Sigmoid colon (tissue), 7 donors: ENCODE measurements around the gene SLC12A4. TPM values are rescaled to one million over a fixed set of nuclear protein-coding genes. Genes with fewer than 3 reads are reported as not detected.

Source experiments
- DNase-seq: peaks from one replicate; pipeline ENCODE4 v3.0.0-alpha.2; 2019
- H3K27ac ChIP-seq, 4 donors: fragments of 200-600 bp; sonication (generic); one replicate each; pipeline ENCODE4 v1.5.1; 2016 to 2019; ENCODE audit warnings: mild to moderate bottlenecking in 1 of 4
- H3K27me3 ChIP-seq, 3 donors: fragments of 200-600 bp; sonication (generic); one replicate each; pipeline ENCODE4 v1.5.1; 2019; ENCODE audit warnings: mild to moderate bottlenecking in 1 of 3
- H3K36me3 ChIP-seq, 4 donors: fragments of 200-600 bp; sonication (generic); one replicate each; pipeline ENCODE4 v1.5.1; 2016 to 2019
- H3K4me1 ChIP-seq, 4 donors: fragments of 200-600 bp; sonication (generic); one replicate each; pipeline ENCODE4 v1.5.1; 2017 to 2019
- H3K4me3 ChIP-seq, 4 donors: fragments of 200-600 bp; sonication (generic); one replicate each; pipeline ENCODE4 v1.5.1; 2017 to 2019; ENCODE audit warnings: mild to moderate bottlenecking in 2 of 4, moderate library complexity in 1 of 4
- H3K9me3 ChIP-seq, 4 donors: fragments of 200-600 bp in 3 of 4; sonication (generic) in 3 of 4; one replicate each; pipeline versions ENCODE4 v1.5.1 to v1.6.1; 2013 to 2019
- EP300 ChIP-seq, 4 donors: sonication (generic); formaldehyde crosslinking; IDR thresholded peaks; one replicate each; pipeline ENCODE4 v1.6.1; 2017; ENCODE audit warnings: antibody characterized with exemption in 4 of 4
- POLR2A ChIP-seq, 2 donors: fragments of 450-650 bp; IDR thresholded peaks; one replicate each; pipeline ENCODE4 v1.6.1; 2016; ENCODE audit warnings: antibody characterized with exemption in 2 of 2, mild to moderate bottlenecking in 2 of 2, moderate library complexity in 2 of 2
- POLR2AphosphoS5 ChIP-seq, 4 donors: sonication (generic); formaldehyde crosslinking; IDR thresholded peaks; one replicate each; pipeline ENCODE4 v1.6.1; 2017; ENCODE audit warnings: antibody characterized with exemption in 4 of 4
- WGBS, 2 donors: extraction: QIAGEN DNeasy Blood & Tissue Kit; methylation state at CpG; one replicate each; pipeline ENCODE4 v1.1.7; 2013; 5-methylcytosine and 5-hydroxymethylcytosine counted together
- intact Hi-C: fragments of 100-400 bp; cut with DNase I; formaldehyde crosslinking; loops from one replicate; pipeline ENCODE4 v1.15.1; 2023
- polyA plus RNA-seq, 3 donors: library from polyadenylated mRNA; stranded (reverse); fragments of 200-250 nt; gene quantifications; one replicate each; pipeline ENCODE4 v1.2.3, GENCODE V29; 2013
- total RNA-seq, 4 donors: library from RNA; depleted of rRNA; stranded (reverse); fragments of >200 nt; gene quantifications; one replicate each; pipeline ENCODE4 v1.1.0, GENCODE V29; 2016
- TF ChIP-seq, protein P1 (sequence below), 4 experiments: fragments of 450-650 bp in 3 of 4; fragments of 200-600 bp in 1 of 4; IDR thresholded peaks; one replicate each; pipeline ENCODE4 v1.5.1; 2016 to 2019; ENCODE audit warnings: antibody characterized with exemption in 4 of 4, mild to moderate bottlenecking in 3 of 4, moderate library complexity in 2 of 4
- donor health status: healthy with polysubstance abuse.
- donor health status: Bipolar disorder and iron deficiency.
- donor health status: healthy.

The SLC12A4 gene
- total and polyA plus RNA-seq, 7 donors, result 3.0 to 77.0 (median 27.6) TPM

DNA sequence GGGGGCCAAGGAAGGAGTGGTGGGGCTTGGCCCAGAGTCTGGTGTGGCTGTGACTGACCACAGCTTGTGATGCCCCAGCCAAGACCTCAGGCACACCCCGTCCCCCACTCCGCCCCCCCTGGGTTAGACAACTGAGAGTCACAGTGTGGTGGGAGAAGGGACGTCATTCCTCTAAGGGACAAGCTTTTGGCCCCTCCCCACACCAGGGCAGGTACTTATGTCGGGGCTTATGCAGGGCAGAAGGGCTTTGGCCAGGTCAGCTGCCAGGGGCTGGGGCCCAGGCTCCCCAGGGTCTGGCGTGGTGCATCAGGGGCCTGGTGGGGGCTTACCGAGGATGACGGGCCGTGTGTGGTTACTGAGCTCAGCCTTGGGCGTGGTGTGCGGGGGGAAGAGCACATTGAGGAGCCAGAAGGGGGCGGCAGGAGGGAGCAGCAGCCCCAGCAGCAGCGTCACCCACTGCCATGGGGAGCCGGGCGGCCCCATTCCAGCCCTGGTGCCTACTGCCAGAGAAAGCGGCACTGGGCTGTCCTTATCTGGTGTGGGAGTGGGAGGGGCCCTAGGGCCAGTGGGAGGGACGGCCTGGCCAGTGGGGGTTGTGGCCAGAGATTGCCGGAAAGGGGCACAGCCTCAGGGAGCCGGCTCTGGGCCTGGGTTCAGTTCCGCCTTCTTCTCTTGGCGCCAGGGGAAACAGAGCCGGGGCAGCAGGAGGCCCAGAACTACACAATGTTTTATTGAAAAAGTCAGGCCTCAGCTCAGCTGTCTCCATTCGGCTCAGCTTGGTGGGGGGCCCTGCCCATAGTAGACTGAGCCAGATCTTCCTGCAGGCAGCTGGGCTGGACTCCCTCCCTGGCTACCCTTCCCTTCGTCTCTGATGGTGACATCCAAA is 24.6 kb downstream of the SLC12A4 start, which contains the start of gene LCAT:
Gene LCAT, minus strand, starts transcription at position 502 of the 886 bp plus-strand sequence. Its CDS starts 19 bp downstream, at position 483.
- Histone ChIP-seq H3K27ac (peak within 1 kb of the TSS; percentile 70 to 85 (median 84)), H3K9me3 (no peaks in the 10 kb centered on the region), H3K27me3 (no peaks in the 10 kb centered on the region), H3K4me1 (peaks cover 0 to 46% (median 38%) of the 10 kb centered on the region in 4 donors), H3K36me3 (peaks cover 38 to 78% (median 51%) of the 10 kb centered on the region in 4 donors), H3K4me3 (peak within 1 kb of the TSS in 2 of 4 donors; percentile 6 to 7)
- peak; percentile 92 for DNase-seq
- TF ChIP-seq POLR2AphosphoS5 (IDR thresholded peaks at IDR 0.05), result peak; percentile 45 to 76 (median 73)
- no peak for TF ChIP-seq POLR2A (IDR thresholded peaks at IDR 0.05)
- intact Hi-C loops, result no loop called here
- 26 to 70% methylated on average over 23 of the region's 23 CpGs for WGBS, 2 donors

DNA sequence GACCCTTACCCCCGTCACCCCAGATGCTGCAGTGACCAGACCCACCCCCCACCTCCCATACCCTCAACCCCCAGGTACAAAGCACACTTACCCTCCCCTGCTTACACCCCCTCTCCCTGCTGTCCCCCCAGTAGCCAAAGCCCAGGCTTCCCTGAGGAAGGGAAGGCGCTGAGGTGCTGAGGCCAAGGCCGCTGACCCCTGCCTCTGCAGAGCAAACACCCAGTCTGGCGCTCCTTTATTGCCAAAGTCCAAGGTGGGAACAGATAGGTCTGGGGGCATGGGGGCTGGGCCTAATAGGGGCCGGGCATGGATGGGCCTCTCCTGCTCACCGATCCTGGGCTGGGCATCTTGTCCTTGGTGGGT is 25.2 kb downstream of the SLC12A4 start:
- H3K4me3 ChIP-seq, result no peak overlapping the region
- intact Hi-C loops, result no loop called here
- no peaks in the 10 kb centered on the region for H3K9me3 ChIP-seq
- DNase-seq, result no peak
- H3K4me1 ChIP-seq, result peaks cover 0 to 46% (median 38%) of the 10 kb centered on the region in 4 donors
- H3K27ac ChIP-seq, result peak overlapping the region; percentile 70 to 85 (median 84)
- WGBS, 2 donors, result 57 to 82% methylated on average over 6 of the region's 6 CpGs
- TF ChIP-seq POLR2A (IDR thresholded peaks at IDR 0.05) (no peak), POLR2AphosphoS5 (IDR thresholded peaks at IDR 0.05) (no peak), EP300 (IDR thresholded peaks at IDR 0.05) (no peak)
- TF ChIP-seq, protein P1, sequence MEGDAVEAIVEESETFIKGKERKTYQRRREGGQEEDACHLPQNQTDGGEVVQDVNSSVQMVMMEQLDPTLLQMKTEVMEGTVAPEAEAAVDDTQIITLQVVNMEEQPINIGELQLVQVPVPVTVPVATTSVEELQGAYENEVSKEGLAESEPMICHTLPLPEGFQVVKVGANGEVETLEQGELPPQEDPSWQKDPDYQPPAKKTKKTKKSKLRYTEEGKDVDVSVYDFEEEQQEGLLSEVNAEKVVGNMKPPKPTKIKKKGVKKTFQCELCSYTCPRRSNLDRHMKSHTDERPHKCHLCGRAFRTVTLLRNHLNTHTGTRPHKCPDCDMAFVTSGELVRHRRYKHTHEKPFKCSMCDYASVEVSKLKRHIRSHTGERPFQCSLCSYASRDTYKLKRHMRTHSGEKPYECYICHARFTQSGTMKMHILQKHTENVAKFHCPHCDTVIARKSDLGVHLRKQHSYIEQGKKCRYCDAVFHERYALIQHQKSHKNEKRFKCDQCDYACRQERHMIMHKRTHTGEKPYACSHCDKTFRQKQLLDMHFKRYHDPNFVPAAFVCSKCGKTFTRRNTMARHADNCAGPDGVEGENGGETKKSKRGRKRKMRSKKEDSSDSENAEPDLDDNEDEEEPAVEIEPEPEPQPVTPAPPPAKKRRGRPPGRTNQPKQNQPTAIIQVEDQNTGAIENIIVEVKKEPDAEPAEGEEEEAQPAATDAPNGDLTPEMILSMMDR (IDR thresholded peaks at IDR 0.05), result no peak
- no peaks in the 10 kb centered on the region for H3K27me3 ChIP-seq
- peaks cover 32 to 71% (median 45%) of the 10 kb centered on the region in 4 donors for H3K36me3 ChIP-seq

DNA sequence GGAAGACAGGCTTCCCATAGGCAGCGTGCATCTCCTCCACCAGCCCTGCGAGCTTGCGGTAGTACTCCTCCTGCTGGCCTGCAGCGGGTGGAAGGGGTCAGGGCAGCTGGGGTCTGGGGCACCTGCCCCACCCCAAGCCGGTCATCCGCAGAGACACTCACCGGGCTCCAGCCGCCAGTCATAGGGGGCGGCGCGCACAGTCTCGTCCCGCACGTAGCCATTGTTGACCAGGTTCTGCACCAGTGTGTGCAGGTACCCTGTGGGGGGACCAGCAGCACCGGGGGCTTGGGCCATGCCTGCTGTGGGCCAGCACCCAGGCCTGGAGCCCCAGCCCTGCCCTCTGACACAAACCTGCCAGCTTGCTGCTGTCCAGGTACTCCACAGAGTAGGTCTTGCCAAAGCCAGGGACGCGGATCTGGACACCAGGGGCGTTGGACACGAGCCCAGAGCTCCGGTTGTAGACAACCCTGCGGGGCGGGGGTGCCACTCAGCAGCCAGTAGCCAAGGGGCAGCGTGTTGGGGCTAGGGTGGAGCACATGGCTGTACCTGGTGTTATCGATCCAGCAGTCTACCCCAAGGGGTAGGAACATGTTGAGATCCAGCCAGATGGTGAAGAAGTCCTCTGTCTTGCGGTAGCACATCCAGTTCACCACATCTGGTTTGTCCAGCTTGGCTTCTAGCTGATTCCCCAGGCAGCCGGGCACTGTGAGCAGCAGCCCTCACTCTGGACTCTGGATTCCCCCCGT is 25.8 kb downstream of the SLC12A4 start:
- peaks cover 0 to 46% (median 38%) of the 10 kb centered on the region in 4 donors for H3K4me1 ChIP-seq
- peaks cover 26 to 66% (median 39%) of the 10 kb centered on the region in 4 donors for H3K36me3 ChIP-seq
- H3K27ac ChIP-seq, result peak overlapping the region; percentile 70 to 85 (median 84)
- DNase-seq, result no peak
- intact Hi-C loops, result no loop called here
- no peaks in the 10 kb centered on the region for H3K27me3 ChIP-seq
- no peak overlapping the region for H3K4me3 ChIP-seq
- no peaks in the 10 kb centered on the region for H3K9me3 ChIP-seq
- no peak for TF ChIP-seq EP300 (IDR thresholded peaks at IDR 0.05)
- no peak for TF ChIP-seq POLR2A (IDR thresholded peaks at IDR 0.05)
- peak in 1 of 4 donors; percentile 38 for TF ChIP-seq POLR2AphosphoS5 (IDR thresholded peaks at IDR 0.05)
- TF ChIP-seq, protein P1 (IDR thresholded peaks at IDR 0.05), result no peak
- WGBS, 2 donors, result 76 to 91% methylated on average over 27 of the region's 27 CpGs

DNA sequence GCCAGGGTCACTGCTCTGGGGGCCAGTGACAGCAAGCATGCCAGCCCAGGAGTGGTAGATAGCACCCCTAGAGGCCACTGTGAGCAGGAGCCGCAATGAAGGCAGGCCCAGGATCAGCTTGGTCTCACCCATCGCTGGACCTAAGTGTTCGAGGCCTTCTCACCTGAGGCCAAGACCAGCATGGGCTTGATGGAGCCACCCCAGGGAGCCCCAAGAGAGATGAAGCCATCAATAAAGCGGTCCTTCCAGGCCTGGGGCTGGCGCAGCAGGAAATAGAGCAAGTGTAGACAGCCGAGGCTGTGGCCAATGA is 26.3 kb downstream of the SLC12A4 start:
- H3K9me3 ChIP-seq, result no peaks in the 10 kb centered on the region
- H3K27me3 ChIP-seq, result no peaks in the 10 kb centered on the region
- H3K4me1 ChIP-seq, result peaks cover 0 to 51% (median 42%) of the 10 kb centered on the region in 4 donors
- peak overlapping the region in 3 of 4 donors; percentile 70 to 85 (median 84) for H3K27ac ChIP-seq
- no peak overlapping the region for H3K4me3 ChIP-seq
- TF ChIP-seq, protein P1 (IDR thresholded peaks at IDR 0.05), result peak; percentile 22 to 55 (median 50)
- no peak for TF ChIP-seq POLR2A (IDR thresholded peaks at IDR 0.05)
- intact Hi-C loops, result no loop called here
- DNase-seq, result no peak
- WGBS, 2 donors, result 57 to 78% methylated on average over 6 of the region's 6 CpGs
- peaks cover 21 to 60% (median 34%) of the 10 kb centered on the region in 4 donors for H3K36me3 ChIP-seq
